Tibial artery (tissue), 4 donors: Measurements from ENCODE around the gene ECHDC3.

Source experiments
- DNase-seq, 2 donors: peaks; one replicate each; pipeline ENCODE4 v3.0.0-alpha.2; 2019
- H3K27ac ChIP-seq, 2 donors: fragments of 200-600 bp; sonication (generic) in 1 of 2; 1 replicate in 1 of 2; 2 replicates in 1 of 2; pipeline ENCODE4 v1.5.1; 2018 to 2019; ENCODE audit warnings: mild to moderate bottlenecking in 1 of 2
- H3K27me3 ChIP-seq, 2 donors: fragments of 200-600 bp; sonication (generic) in 1 of 2; one replicate each; pipeline versions ENCODE4 v1.5.1 to v1.6.0; 2016 to 2019
- H3K36me3 ChIP-seq, 3 donors: fragments of 200-600 bp; sonication (generic) in 2 of 3; one replicate each; pipeline ENCODE4 v1.5.1; 2016 to 2019; ENCODE audit warnings: mild to moderate bottlenecking in 2 of 3
- H3K4me1 ChIP-seq, 4 donors: fragments of 200-600 bp; sonication (generic) in 2 of 4; 1 replicate in 3 of 4; 2 replicates in 1 of 4; pipeline ENCODE4 v1.5.1; 2016 to 2019
- H3K4me3 ChIP-seq, 2 donors: fragments of 200-600 bp; sonication (generic) in 1 of 2; 1 replicate in 1 of 2; 2 replicates in 1 of 2; pipeline ENCODE4 v1.5.1; 2018 to 2019; ENCODE audit warnings: mild to moderate bottlenecking in 2 of 2
- H3K9me3 ChIP-seq, 3 donors: fragments of 200-600 bp; sonication (generic) in 1 of 3; one replicate each; pipeline ENCODE4 v1.5.1; 2016 to 2019
- CTCF ChIP-seq, 2 experiments: fragments of 200-600 bp in 1 of 2; fragments of 450-650 bp in 1 of 2; IDR thresholded peaks; one replicate each; pipeline ENCODE4 v1.5.1; 2017 to 2019; ENCODE audit warnings: antibody characterized with exemption in 2 of 2, mild to moderate bottlenecking in 1 of 2, moderate library complexity in 1 of 2
- intact Hi-C: fragments of 100-400 bp; cut with DNase I; formaldehyde crosslinking; loops from one replicate; pipeline ENCODE4 v1.15.0; 2023; ENCODE audit warnings: low total_unique reads

Gene ECHDC3

DNA sequence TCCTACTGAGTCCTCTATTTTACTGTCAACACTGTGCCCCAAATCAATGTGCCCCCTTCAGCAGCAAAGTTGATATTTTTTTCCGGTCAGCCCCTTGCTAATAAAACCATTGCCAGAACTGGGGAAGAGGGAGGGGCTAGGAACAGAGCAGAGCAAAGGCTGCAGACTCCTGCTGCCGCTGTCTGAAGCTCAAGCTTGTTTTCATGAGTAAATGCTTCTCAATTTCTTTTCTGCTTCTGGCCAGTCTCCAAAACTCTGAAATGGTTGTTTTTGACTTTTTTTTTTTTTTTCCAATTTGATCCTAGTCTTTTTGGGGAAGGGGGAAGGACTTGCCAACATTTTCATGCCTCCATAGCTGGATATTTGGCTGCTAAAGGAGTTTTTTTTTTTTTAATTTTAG, 54.3 kb downstream of the ECHDC3 start:
- Histone ChIP-seq H3K27me3 (no peaks in the 10 kb centered on the region), H3K36me3 (no peaks in the 10 kb centered on the region), H3K4me3 (no peak overlapping the region), H3K27ac (no peak overlapping the region), H3K4me1 (no peaks in the 10 kb centered on the region), H3K9me3 (no peaks in the 10 kb centered on the region)
- TF ChIP-seq CTCF (IDR thresholded peaks at IDR 0.05): no peak
- intact Hi-C loops: no loop called here
- no peak for DNase-seq

DNA sequence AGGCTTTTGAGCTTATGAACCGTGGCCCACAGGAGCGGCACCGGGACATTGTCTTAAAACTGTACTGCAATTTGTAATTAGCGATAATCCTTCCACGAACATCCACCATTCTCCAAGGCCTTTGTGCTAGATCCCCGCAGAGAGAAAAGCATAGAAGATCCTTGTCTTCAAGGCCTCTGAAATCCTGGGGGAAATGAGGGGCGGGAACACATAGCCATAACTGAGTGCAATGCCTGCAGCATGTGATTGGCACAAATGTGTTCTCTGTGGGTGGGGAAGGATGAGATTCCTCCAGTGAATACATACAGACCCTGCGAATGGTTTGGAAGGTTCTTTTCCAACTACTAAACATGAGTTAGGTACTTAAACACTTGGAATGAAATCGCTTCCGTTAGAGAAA, 55.1 kb downstream of the ECHDC3 start:
- Histone ChIP-seq H3K27ac (no peak overlapping the region), H3K9me3 (no peaks in the 10 kb centered on the region), H3K4me1 (no peaks in the 10 kb centered on the region), H3K27me3 (no peaks in the 10 kb centered on the region), H3K36me3 (no peaks in the 10 kb centered on the region), H3K4me3 (no peak overlapping the region)
- TF ChIP-seq CTCF (IDR thresholded peaks at IDR 0.05): no peak
- intact Hi-C loops: no loop called here
- no peak for DNase-seq

DNA sequence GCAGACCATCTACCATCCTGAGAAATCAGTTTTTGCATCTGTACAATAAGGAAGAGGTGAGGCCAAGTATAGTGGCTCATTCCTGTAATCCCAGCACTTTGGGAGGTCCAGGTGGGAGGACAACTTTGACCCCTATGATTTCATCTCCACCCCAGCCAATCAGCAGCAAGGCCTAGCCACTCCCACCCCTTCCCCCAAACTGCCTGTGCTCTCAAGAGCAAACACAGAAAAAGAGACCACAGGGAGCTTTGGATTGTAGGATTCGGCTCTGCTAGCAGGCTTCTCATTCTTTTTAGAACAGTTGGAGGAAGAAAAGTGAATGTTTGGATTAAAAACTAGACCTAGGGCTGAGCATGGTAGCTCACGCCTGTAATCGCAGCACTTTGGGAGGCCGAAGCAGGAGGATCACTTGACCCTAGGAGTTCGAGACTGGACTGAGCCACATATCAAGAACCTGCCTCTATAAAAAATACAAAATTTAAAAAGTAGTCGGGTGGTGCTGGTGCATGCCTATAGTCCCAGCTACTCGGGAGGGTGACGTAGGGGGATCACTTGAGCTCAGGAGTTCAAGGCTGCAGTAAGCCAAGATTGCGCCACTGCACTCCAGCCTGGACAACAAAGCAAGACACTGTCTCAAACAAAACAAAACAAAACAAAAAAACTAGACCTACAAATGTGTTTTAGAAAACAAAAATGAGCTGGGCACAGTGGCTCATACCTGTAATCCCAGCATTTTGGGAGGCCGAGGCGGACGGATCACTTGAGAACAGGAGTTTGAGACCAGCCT, 55.9 kb downstream of the ECHDC3 start:
- intact Hi-C loops: no loop called here
- H3K4me1 ChIP-seq: no peaks in the 10 kb centered on the region
- H3K9me3 ChIP-seq: no peaks in the 10 kb centered on the region
- H3K27ac ChIP-seq: no peak overlapping the region
- no peaks in the 10 kb centered on the region for H3K27me3 ChIP-seq
- no peak for DNase-seq
- H3K4me3 ChIP-seq: no peak overlapping the region
- no peaks in the 10 kb centered on the region for H3K36me3 ChIP-seq
- no peak for TF ChIP-seq CTCF (IDR thresholded peaks at IDR 0.05)

DNA sequence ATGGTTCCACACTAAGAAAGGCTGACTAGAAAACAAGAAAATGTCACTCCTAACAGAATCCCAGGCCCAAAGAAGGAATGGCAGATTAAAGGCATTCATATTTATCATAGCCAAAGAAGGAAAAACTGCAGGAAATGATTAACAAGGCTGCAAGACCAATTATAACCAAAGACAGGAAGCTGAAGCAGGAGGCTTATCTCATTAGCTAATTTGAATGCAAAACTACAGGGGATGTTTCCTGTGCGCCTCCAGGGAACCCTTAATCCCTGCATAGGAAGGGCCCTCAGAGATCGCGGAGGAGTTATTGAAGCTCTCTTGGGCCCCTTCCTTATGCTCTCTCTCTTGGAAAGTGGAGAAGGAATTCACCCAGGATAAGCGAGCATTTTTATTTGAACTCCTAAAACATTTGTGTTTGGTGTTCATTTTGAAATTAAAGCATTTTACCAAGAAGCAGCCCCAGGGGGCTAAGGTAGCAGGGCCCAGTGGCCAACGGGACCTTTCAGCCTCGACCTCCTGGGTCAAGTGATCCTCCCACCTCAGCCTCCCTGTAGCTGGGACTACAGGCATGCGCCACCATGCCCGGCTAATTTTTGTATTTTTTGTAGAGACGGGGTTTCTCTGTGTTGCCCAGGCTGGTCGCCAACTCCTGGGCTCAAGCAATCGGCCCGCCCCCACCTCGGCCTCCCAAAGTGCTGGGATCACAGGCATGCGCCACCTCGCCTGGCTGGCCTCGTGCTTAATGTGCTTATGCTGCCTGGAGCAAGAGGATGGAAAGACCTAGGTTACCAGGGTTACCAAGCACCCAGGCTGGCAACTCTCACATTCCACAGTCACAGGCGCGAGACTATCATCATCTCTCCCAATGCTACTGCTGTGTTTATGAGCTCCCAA, 56.9 kb downstream of the ECHDC3 start:
- H3K9me3 ChIP-seq: no peaks in the 10 kb centered on the region
- intact Hi-C loops: no loop called here

DNA sequence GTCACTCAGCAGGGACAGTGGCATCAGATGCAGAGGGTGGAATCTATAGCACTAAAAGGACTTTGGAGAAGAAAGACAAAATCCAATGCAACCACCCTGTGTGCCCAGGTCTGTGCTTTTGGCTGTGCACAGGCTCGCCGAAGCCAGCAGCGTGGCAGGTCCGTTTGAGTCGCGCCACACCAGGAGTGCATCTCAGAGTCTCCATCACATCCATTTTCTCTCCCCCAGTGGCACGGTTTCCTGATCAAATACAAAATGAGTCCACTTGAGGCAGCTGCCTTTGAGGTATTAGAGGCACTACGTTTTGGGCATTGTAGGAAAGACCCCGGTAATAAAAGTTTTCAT, 57.5 kb downstream of the ECHDC3 start:
- Histone ChIP-seq H3K27ac (no peak overlapping the region), H3K36me3 (no peaks in the 10 kb centered on the region), H3K4me3 (no peak overlapping the region), H3K4me1 (no peaks in the 10 kb centered on the region), H3K9me3 (no peaks in the 10 kb centered on the region), H3K27me3 (no peaks in the 10 kb centered on the region)
- TF ChIP-seq CTCF (IDR thresholded peaks at IDR 0.05): no peak
- DNase-seq: no peak
- intact Hi-C loops: no loop called here

More for the DNA sequence above, 56.9 kb downstream of the ECHDC3 start:
- Histone ChIP-seq H3K4me1 (no peaks in the 10 kb centered on the region), H3K27me3 (no peaks in the 10 kb centered on the region), H3K4me3 (no peak overlapping the region), H3K27ac (no peak overlapping the region), H3K36me3 (no peaks in the 10 kb centered on the region)
- DNase-seq: no peak
- TF ChIP-seq CTCF (IDR thresholded peaks at IDR 0.05): no peak
